IPS-18a (cell line): ENCODE results near the gene BTG2.

Experiments used
- H3K27ac ChIP-seq: one replicate; pipeline ENCODE4 v1.5.1; 2013; ENCODE audit warnings: low read length
- H3K27me3 ChIP-seq: one replicate; pipeline ENCODE4 v1.6.1; 2013; ENCODE audit warnings: mild to moderate bottlenecking, low read length; ENCODE audit not compliant: control insufficient read depth, insufficient read depth
- H3K36me3 ChIP-seq: one replicate; pipeline ENCODE4 v1.6.1; 2013; ENCODE audit warnings: low read depth, low read length; ENCODE audit not compliant: control insufficient read depth
- H3K4me1 ChIP-seq: one replicate; pipeline ENCODE4 v1.6.1; 2013; ENCODE audit warnings: low read depth, low read length; ENCODE audit not compliant: control insufficient read depth
- H3K4me3 ChIP-seq: one replicate; pipeline ENCODE4 v1.5.1; 2013; ENCODE audit warnings: low read length
- H3K9ac ChIP-seq: one replicate; pipeline ENCODE4 v1.6.1; 2013; ENCODE audit warnings: mild to moderate bottlenecking, low read length, moderate library complexity
- H3K9me3 ChIP-seq: one replicate; pipeline ENCODE4 v1.6.1; 2013; ENCODE audit warnings: low read depth, low read length; ENCODE audit not compliant: control insufficient read depth

BTG2 gene

GRCh38 chr1:203271018-203271743 is 34.1 kb upstream of the BTG2 start:
- H3K4me1 ChIP-seq: peaks cover 6% of the 10 kb centered on the region
- no peak overlapping the region for H3K9ac ChIP-seq
- peaks cover 33% of the 10 kb centered on the region for H3K27me3 ChIP-seq
- no peak overlapping the region for H3K27ac ChIP-seq
- no peak overlapping the region for H3K4me3 ChIP-seq
- no peaks in the 10 kb centered on the region for H3K36me3 ChIP-seq
- no peaks in the 10 kb centered on the region for H3K9me3 ChIP-seq

- Histone ChIP-seq H3K36me3 (no peaks in the 10 kb centered on the region), H3K9me3 (no peaks in the 10 kb centered on the region), H3K4me3 (no peak overlapping the region), H3K4me1 (peaks cover 6% of the 10 kb centered on the region), H3K27ac (no peak overlapping the region), H3K9ac (no peak overlapping the region), H3K27me3 (peaks cover 33% of the 10 kb centered on the region)
These were observed 33.2 kb upstream of the BTG2 start for GRCh38 chr1:203271962-203272632.

- H3K9me3 ChIP-seq: no peaks in the 10 kb centered on the region
- H3K36me3 ChIP-seq: no peaks in the 10 kb centered on the region
- H3K9ac ChIP-seq: no peak overlapping the region
- peaks cover 40% of the 10 kb centered on the region for H3K27me3 ChIP-seq
- peak overlapping the region; percentile 57 for H3K4me3 ChIP-seq
- no peak overlapping the region for H3K27ac ChIP-seq
- peaks cover 6% of the 10 kb centered on the region for H3K4me1 ChIP-seq
These were observed 32.6 kb upstream of the BTG2 start for GRCh38 chr1:203272633-203273205.

GRCh38 chr1:203273206-203273868 is 32.0 kb upstream of the BTG2 start:
- H3K9ac ChIP-seq: no peak overlapping the region
- H3K4me1 ChIP-seq: peaks cover 10% of the 10 kb centered on the region
- H3K4me3 ChIP-seq: peak overlapping the region; percentile 57
- H3K27me3 ChIP-seq: peaks cover 44% of the 10 kb centered on the region
- no peaks in the 10 kb centered on the region for H3K36me3 ChIP-seq
- H3K9me3 ChIP-seq: no peaks in the 10 kb centered on the region
- no peak overlapping the region for H3K27ac ChIP-seq

- Histone ChIP-seq H3K36me3 (no peaks in the 10 kb centered on the region), H3K4me3 (peak overlapping the region; percentile 57), H3K27ac (no peak overlapping the region), H3K27me3 (peaks cover 44% of the 10 kb centered on the region), H3K9me3 (no peaks in the 10 kb centered on the region), H3K4me1 (peaks cover 17% of the 10 kb centered on the region), H3K9ac (no peak overlapping the region)
These were observed 31.3 kb upstream of the BTG2 start for GRCh38 chr1:203273869-203274602.

- Histone ChIP-seq H3K4me3 (no peak overlapping the region), H3K36me3 (no peaks in the 10 kb centered on the region), H3K4me1 (peaks cover 18% of the 10 kb centered on the region), H3K9me3 (no peaks in the 10 kb centered on the region), H3K27me3 (peaks cover 44% of the 10 kb centered on the region), H3K9ac (no peak overlapping the region), H3K27ac (no peak overlapping the region)
These were observed 30.5 kb upstream of the BTG2 start for GRCh38 chr1:203274603-203275381.

GRCh38 chr1:203275656-203276272 is 29.6 kb upstream of the BTG2 start:
- Histone ChIP-seq H3K4me1 (peaks cover 18% of the 10 kb centered on the region), H3K36me3 (no peaks in the 10 kb centered on the region), H3K4me3 (no peak overlapping the region), H3K9ac (no peak overlapping the region), H3K27me3 (peaks cover 44% of the 10 kb centered on the region), H3K9me3 (no peaks in the 10 kb centered on the region), H3K27ac (no peak overlapping the region)

- Histone ChIP-seq H3K27me3 (peaks cover 44% of the 10 kb centered on the region), H3K9me3 (no peaks in the 10 kb centered on the region), H3K36me3 (no peaks in the 10 kb centered on the region), H3K9ac (no peak overlapping the region), H3K27ac (no peak overlapping the region), H3K4me3 (no peak overlapping the region), H3K4me1 (peaks cover 18% of the 10 kb centered on the region)
These were observed 28.9 kb upstream of the BTG2 start for GRCh38 chr1:203276408-203276807.

GRCh38 chr1:203276916-203277545 is 28.3 kb upstream of the BTG2 start:
- H3K27me3 ChIP-seq: peaks cover 44% of the 10 kb centered on the region
- no peak overlapping the region for H3K4me3 ChIP-seq
- no peak overlapping the region for H3K9ac ChIP-seq
- H3K27ac ChIP-seq: no peak overlapping the region
- peaks cover 18% of the 10 kb centered on the region for H3K4me1 ChIP-seq
- no peaks in the 10 kb centered on the region for H3K9me3 ChIP-seq
- no peaks in the 10 kb centered on the region for H3K36me3 ChIP-seq
